NCI-H524 treated with DMSO at 0.1 percent for 48 hours (cell line): Measurements from ENCODE around the gene BRD7.

Experiments used
- DNase-seq: peaks from one replicate; lab custom pipeline; 2025; lab: John Stamatoyannopoulos, UW

The BRD7 gene

DNA sequence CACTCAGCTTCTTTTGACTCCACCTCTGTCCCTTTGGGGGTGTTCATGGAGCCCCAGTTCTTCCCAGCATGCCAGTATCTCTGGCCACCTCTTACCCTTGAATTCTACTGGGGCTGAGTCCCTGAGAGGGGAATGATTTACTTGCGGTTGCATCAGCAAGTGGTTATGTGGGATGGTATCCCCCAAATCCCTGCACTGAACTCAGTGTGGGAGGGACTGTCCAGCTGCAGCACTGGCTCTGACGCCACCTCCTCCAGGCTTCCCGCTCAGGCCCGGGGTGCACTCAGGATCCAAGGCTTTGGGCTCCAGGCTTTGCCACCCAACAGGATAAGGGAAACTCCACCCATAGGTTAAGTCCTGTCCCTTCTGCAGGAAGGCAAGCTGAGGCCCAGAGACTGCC, 21.1 kb upstream of the BRD7 start:
- no peak for DNase-seq

DNA sequence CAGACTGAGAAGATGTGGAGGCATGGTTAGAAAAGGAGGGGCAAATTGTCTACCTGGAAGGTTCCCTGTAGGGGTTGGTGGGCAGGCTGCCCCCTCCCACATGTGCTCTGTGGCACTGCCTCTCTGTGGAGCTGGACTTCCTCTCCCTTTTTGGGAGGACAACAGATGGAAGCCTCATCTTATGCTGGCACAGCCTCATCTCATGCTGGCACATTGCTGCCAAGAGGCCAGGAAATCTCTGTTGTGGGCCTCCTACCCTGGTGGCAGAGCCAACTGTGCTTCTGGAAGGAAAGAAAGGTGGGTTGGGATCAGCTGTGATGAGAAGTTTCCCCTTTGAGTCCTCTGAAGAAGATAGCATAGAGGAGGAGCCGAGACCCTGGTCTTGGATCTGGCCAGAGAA, 19.7 kb upstream of the BRD7 start:
- DNase-seq = no peak

DNA sequence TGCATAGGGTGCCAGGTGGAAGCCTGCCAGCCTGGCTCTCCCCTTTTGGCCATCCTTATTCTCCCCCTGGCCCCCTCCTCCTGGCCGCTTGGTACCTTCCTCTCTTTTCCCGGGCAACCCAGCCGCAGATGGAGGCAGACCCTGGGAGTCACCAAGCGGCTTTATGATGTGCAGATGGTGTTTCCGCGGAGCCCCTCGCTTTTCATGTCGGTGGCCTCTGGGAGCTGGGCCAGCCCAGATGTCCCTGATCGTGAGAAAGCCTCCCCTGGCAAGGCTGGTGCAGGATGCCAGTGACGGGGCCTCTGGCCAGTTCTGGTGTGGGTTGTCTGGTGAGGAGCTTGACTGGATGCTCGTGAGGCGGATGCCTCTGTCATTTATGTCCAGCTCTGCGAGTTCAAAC, 18.0 kb upstream of the BRD7 start:
- peak; percentile 77 for DNase-seq

GRCh38 chr16:50386139-50386538, 17.4 kb upstream of the BRD7 start:
- no peak for DNase-seq

- DNase-seq = no peak
Measured at GRCh38 chr16:50384500-50385135, 15.8 kb upstream of the BRD7 start.

DNA sequence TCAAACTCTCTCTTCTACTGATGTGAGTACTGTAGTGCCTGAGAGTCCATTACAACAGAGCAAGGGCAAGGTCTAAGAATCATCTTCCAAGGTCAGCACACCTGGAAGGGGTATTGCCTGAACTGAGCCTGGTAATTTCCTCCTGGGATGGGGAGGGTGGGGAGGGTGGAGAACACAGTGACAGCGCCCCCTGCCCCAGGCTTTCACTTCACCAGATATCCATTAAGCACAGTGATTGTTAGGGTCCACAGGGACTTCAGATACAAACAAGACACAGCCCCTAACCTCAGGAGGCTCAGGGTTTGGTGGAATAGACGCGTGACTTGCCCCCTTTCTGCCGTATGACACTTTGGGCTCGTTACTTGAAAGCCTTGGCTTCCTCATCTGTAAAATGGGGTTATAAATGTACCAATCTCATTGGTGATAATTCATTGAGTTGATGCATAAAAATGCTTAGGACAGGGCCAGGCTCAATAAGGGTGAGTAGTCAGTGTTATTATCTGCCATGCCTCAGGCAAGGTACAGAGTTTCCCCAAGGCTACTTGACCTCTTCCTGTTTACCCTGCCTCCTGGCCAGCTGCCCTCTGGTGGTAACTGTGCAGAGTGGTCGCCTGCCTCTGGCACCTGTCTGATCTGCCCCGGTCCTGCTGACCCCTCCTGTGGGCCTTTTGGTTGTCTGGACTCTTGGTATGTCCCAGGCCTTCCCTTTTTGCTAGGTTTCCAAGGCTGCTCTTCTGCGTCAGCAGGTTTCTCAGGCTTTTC, 13.1 kb upstream of the BRD7 start:
- DNase-seq = no peak

DNA sequence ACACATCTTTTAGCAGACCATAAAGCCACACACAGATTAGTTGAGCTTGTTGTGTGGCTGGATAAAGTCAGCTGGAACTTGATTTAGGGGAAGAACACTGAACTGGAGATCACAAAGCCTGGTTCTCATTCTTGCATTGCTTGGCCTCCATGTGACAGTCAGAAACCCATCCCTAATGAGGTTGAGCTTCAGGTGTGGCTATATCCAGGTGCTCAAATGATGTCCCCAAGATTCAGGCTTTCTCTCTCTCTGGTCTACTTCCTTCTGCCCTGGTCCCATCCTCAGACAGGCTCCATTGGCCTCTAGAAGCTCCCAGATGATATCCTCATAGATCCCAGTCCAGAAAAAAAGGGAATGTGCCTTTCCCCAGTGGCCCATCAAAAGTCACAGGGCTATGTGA, 9.6 kb upstream of the BRD7 start:
- no peak for DNase-seq

- DNase-seq = no peak
Measured at GRCh38 chr16:50377001-50377400, 8.2 kb upstream of the BRD7 start.

- no peak for DNase-seq
Measured at GRCh38 chr16:50373780-50374179, 5.0 kb upstream of the BRD7 start.

DNA sequence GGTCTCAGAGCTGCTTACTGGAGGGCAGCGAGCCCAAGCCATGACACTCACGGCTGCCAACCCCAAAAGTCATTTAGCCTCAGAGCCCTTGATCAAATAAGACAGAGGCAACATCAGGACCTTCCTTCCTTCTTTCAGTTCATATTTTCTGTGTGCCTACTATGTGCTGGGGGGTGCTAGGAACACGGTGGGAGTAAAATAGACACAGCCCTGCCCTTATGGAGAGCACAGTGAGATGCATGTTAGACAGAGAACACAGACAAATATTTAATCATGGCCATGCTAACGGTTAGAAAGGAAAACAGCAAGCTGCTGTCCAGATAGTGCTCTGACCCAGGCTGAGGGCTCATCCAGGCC, 4.5 kb upstream of the BRD7 start:
- DNase-seq = no peak

DNA sequence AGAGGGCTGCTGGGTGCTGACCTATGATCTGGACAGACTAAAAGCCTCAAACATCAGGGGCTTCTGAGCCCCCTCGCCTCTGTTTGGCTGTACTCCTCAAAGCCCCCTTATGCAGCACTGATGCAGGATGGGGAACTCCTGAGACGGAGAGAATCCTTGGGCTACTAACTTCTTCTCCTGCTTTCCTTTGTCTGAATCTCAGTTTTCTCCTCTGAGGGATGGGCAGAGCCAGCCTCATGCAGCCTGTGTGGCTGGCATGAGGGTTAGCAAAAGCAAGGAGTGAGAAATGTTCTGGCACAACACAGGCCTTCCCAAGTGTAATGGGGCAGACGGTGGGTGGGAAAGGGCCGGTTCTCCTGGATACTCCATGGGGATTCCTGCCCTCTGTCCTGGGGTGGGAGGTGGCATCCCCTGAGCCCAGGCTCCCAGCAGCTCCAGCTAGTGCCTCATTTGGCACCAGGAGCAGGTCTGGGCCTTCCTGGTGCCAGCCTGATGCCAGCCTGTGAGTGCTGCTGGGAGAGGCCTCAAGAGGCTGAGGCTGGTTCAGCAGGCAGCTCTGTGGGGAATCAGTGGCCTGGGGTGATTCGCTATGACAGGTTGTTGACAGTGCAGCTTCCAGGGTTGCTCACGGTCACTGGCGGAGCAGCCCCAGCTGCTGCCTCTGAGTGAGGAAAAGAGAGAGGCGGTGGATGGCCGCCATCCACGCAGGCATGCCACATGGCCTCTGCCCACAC, 4.0 kb upstream of the BRD7 start:
- DNase-seq = no peak

DNA sequence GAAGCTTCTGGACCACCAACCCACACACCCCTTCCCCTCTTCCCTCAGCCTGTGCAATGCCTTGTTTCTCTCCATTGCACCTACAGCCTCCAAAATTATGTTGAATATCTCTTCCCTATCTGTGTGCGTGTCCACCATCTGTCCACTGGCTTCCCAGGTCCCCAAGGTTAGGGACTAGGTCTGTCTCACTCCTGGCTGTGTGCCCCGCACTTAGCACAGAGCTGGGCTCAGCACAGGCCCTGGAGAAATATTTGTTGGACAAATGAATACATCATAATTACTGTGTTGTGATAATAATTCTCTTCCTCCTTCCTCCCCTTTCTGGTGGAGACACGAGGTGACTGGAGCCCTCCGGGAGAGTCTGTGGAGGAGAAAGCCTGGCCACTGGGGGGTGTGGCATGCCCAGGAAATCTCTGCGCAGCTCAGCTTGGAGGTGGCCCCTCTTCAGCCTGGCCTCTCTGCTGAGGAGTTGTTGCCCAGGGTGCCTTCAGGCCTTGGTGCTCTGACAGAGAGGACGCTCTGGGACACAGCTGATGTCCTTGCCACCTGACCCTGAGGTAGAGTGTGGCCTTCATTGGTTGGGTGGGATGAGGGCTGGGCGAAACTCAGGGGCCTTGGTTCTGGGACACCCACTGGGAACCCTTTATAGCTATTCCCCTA, 3.3 kb upstream of the BRD7 start:
- DNase-seq = no peak

GRCh38 chr16:50371036-50371716, 2.4 kb upstream of the BRD7 start:
- DNase-seq = no peak

GRCh38 chr16:50369133-50369804, 481 bp upstream of the BRD7 start:
- no peak for DNase-seq

DNA sequence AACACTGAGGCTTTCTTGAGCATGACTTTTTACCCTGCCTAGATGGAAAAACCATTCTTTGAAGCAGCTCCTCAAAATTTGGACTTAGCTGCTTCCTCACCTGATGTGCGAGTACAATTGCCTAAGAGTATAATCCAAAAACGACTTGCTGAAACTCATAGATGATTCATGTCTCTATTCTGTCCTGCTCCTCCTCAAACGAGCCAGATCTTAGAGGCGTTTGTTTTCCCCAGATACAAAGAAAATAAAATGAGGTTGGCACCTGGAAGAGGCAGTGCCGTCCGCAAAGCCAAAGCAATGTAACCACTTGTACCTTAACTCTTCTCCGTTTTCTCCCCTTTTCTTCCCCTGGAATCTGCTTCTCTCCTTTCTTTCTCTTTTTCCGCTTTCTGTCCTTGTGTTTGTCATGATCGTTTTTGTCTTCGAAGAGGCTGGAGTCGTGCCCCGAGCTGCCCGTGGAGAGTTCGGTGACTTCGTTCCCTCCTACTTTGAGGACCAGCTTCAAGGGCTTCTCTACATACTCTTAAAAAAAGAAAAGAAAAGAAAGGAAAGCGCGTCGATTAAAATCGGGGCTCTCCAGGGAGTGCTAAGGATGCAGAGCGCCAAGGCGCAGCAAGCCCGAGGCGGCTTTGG, 895 bp downstream of the BRD7 start:
- no peak for DNase-seq

DNA sequence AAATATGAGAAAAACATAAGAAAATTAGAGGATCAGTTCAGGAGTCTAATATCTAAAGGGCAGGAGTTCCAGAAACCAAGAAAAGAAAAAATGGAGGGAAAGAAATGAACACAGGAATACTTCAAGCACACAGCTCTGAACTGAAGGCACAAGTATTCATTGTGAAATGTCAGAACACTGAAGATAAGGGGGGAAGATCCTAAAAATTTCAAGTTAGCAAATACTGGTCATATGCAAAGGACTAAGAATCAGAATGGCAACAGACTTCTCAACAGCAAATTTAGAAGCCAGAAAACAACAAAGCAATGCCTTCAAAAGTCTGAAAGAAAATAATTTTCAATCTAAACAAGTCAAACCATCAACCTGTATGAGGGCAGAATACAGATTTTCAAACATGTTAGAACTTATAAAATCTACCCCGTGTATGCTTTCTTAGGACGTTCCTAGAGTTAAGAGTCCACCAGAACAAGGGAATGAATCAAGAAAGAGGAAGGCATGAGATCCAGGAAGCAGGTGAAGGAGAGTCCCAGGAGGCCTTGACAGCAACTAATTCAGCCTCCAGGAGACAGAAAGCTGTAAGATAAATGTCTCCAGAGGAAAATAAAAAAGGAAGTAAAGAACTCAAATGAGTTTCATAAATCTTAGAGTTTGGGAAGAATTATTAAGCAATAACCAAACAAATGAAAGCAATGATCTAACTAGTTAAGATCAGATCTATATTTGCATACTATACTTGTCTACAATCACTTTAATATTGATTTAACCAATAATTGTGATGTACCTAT, 2.8 kb downstream of the BRD7 start:
- DNase-seq = no peak

DNA sequence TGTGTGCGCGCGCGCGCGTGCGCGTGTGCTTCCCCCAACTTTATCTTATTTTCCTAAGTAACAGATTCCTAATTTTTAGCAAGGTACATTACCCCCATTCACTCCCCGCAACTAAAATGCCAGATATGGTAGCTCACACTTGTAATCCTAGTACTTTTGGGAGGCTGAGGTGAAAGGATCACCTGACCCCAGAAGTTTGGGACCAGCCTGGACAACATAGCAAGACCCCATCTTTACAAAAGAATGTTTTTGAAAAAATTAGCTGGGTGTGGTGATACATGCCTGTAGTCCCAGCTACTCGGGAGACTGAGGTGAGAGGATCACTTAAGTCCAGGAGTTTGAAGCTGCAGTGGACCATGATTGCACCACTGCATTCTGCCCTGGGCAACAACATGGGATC, 5.1 kb downstream of the BRD7 start:
- no peak for DNase-seq

GRCh38 chr16:50360779-50361178, 8.0 kb downstream of the BRD7 start:
- peak; percentile 90 for DNase-seq

DNA sequence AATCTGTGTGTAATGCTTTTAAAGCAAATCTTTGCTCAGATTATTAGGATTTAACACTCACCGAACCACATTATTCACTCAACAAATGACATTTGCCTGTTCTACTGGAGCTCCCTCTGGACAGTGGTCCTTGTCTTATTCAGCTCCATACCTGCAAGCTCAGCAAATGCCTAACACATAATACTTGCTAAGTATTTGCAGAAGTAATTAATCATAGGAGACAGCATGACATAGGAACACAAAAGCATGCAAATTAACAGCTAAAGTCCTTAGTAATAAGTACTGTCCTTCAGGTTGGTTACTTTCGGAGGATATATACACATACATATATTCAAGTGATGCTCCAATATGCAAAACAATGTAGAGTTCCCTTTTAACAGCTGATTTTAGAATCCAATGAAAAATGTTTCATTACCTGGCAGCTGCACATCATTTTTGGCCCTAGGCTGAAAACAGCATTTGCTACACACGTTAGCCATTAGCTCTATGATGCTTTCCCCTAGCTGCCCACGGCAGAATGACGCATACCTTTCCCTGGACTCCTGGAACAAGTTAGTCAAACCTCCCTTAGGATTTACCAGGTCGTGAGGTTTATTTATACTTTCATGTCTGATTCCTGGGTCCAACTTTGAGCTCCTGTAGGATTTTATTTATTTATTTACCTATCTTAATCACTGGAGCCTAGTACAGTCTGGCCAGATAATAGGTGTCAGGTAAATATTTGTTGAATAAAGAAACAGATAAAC, 8.6 kb downstream of the BRD7 start:
- DNase-seq = no peak

- no peak for DNase-seq
Measured at GRCh38 chr16:50359626-50360025, 9.2 kb downstream of the BRD7 start.
